PFSK-1 (cell line): ENCODE measurements around the gene MEGF6.

Experiments
- FOXP2 ChIP-seq: optimal IDR thresholded peaks from 2 replicates; pipeline ENCODE3; 2011; ENCODE audit warnings: borderline replicate concordance, control low read depth, inconsistent platforms; ENCODE audit not compliant: insufficient read depth; ENCODE audit errors: extremely low read length, extremely low read depth
- POLR2AphosphoS5 ChIP-seq: IDR thresholded peaks from 2 replicates; pipeline ENCODE4 v1.6.1; 2012; ENCODE audit warnings: low read depth, mild to moderate bottlenecking, control low read depth, low read length, moderate library complexity
- SIN3A ChIP-seq: IDR thresholded peaks from 2 replicates; pipeline ENCODE4 v1.6.1; 2012; ENCODE audit warnings: mild to moderate bottlenecking, low read length, moderate library complexity, borderline replicate concordance; ENCODE audit not compliant: insufficient read depth
- TAF1 ChIP-seq: IDR thresholded peaks from 2 replicates; pipeline ENCODE4 v1.6.1; 2012; ENCODE audit warnings: low read length, control low read depth, borderline replicate concordance; ENCODE audit not compliant: insufficient read depth
- TF ChIP-seq, protein P1 (sequence below), 2 experiments: IDR thresholded peaks; 2 replicates each; pipeline versions ENCODE4 v1.6.1 to v1.8.0; 2011 to 2012; ENCODE audit warnings: low read depth in 2 of 2, low read length in 2 of 2, control low read depth in 1 of 2, inconsistent platforms in 1 of 2, mild to moderate bottlenecking in 1 of 2, moderate library complexity in 1 of 2; ENCODE audit not compliant: insufficient read depth in 1 of 2

The MEGF6 gene

DNA sequence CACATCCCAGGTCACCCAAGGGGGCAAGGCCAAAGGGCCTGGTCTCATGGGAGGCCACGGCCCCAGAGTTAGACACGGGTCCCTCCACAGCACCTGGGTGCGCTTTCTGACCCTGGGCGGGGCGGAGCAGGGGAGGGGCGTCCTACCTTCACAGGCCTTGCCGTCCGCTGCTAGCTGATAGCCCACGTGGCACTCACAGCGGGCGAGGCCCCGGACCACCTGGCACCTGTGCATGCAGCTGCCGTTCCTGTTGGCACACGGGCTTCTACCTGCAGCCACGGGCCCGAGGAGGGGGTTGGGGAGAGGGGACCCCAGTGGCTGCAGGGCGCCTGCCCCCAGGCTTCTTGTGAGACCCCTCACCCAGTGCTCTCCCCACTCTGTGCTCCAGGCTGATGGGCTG, 96.9 kb downstream of the MEGF6 start:
- no peak for TF ChIP-seq FOXP2
- TF ChIP-seq, protein P1, sequence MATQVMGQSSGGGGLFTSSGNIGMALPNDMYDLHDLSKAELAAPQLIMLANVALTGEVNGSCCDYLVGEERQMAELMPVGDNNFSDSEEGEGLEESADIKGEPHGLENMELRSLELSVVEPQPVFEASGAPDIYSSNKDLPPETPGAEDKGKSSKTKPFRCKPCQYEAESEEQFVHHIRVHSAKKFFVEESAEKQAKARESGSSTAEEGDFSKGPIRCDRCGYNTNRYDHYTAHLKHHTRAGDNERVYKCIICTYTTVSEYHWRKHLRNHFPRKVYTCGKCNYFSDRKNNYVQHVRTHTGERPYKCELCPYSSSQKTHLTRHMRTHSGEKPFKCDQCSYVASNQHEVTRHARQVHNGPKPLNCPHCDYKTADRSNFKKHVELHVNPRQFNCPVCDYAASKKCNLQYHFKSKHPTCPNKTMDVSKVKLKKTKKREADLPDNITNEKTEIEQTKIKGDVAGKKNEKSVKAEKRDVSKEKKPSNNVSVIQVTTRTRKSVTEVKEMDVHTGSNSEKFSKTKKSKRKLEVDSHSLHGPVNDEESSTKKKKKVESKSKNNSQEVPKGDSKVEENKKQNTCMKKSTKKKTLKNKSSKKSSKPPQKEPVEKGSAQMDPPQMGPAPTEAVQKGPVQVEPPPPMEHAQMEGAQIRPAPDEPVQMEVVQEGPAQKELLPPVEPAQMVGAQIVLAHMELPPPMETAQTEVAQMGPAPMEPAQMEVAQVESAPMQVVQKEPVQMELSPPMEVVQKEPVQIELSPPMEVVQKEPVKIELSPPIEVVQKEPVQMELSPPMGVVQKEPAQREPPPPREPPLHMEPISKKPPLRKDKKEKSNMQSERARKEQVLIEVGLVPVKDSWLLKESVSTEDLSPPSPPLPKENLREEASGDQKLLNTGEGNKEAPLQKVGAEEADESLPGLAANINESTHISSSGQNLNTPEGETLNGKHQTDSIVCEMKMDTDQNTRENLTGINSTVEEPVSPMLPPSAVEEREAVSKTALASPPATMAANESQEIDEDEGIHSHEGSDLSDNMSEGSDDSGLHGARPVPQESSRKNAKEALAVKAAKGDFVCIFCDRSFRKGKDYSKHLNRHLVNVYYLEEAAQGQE (IDR thresholded peaks at IDR 0.05; ENCODE audit: insufficient read depth in 1 of 2, low read depth in 2 of 2, low read length in 2 of 2) = no peak
- no peak for TF ChIP-seq SIN3A
- TF ChIP-seq POLR2AphosphoS5 = no peak
- no peak for TF ChIP-seq TAF1

DNA sequence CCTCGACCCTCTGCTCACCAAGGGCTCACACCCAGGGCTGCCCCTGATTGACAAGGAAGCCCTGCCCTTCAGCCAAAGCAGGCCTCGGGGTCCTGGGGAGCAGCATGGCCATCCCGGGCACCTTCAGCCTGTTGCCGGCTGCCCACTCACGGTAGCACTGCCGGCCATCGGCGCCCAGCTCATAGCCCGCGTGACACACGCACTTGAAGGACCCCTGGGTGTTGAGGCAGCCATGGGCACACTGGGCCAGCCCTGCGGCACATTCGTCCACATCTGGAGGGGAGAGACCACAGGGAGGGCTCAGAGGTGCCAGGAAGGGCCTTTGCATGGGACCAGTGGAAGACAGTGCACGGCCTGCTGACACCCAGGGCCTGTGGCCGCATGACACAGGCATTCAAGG, 99.5 kb downstream of the MEGF6 start:
- TF ChIP-seq, protein P1 (IDR thresholded peaks at IDR 0.05; ENCODE audit: insufficient read depth in 1 of 2, low read depth in 2 of 2, low read length in 2 of 2) = no peak
- TF ChIP-seq TAF1 = no peak
- TF ChIP-seq SIN3A = no peak
- no peak for TF ChIP-seq FOXP2
- TF ChIP-seq POLR2AphosphoS5 = no peak

DNA sequence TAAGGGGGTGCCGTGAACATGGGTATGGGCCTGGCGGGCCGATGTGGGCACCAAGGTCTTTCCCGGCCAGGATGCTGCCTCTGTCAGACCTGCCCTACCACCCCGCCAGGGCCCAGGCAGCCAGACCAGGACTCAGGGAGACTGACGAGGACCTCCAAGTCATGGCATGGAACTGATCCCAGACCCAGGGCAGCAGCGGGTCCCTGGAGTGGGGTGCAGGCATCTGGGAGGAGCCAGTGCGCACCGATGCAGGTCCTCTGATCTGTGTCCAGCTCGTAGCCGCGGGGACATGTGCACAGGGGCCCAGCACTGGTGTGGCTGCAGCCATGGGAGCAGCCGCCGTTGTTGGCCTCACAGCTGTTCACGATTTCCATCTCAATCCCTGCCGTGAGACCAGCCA, 100.0 kb downstream of the MEGF6 start:
- TF ChIP-seq POLR2AphosphoS5 (no peak), FOXP2 (no peak), TAF1 (no peak), SIN3A (no peak)
- TF ChIP-seq, protein P1 (IDR thresholded peaks at IDR 0.05; ENCODE audit: insufficient read depth in 1 of 2, low read depth in 2 of 2, low read length in 2 of 2) = no peak

DNA sequence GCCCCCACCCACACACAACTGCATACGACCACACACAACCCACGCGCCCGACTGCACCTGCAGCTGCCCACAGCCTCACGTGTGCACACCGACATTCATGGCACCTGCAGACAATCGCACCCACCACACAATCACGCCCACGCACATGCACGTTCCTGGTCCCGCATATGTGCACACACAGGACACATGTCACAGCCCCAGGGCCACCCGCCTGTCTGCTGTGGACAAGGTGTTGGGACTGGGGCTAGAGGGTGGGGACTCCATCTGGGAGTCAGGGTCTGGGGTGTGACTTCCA, 100.4 kb downstream of the MEGF6 start:
- TF ChIP-seq, protein P1 (IDR thresholded peaks at IDR 0.05; ENCODE audit: insufficient read depth in 1 of 2, low read depth in 2 of 2, low read length in 2 of 2) = no peak
- no peak for TF ChIP-seq TAF1
- TF ChIP-seq SIN3A = no peak
- no peak for TF ChIP-seq FOXP2
- TF ChIP-seq POLR2AphosphoS5 = no peak

DNA sequence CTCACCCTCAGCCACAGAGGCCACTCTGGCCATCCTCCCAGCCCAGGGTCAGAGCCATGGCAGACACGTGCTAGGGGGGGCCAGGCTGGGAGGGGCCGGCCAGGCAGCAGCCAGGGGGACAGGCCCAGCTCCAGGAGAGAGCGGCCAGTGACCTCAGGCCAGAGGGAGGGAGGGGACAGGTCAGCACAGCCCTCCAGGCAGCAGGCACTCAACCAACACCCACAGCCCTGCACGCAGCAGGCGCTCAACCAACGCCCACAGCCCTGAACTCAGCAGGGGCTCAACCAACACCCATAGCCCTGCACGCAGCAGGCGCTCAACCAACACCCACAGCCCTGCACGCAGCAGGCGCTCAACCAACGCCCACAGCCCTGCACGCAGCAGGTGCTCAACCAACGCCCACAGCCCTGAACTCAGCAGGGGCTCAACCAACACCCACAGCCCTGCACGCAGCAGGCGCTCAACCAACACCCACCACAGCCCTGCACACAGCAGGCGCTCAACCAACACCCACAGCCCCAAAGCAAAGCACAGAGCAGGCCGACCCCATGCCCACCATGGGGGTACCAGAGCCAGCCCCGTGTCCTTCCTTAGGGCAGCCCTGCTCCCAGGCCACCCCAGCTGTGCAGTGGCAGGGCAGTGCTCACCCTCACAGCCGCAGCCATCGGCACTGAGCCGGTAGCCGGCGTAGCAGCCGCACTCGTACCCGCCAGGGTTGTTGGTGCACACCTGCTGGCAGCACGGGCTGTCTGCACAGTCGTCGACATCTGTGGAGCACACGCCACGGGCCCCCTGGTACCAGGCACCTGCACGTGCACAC, 101.0 kb downstream of the MEGF6 start:
- TF ChIP-seq FOXP2 = no peak

DNA sequence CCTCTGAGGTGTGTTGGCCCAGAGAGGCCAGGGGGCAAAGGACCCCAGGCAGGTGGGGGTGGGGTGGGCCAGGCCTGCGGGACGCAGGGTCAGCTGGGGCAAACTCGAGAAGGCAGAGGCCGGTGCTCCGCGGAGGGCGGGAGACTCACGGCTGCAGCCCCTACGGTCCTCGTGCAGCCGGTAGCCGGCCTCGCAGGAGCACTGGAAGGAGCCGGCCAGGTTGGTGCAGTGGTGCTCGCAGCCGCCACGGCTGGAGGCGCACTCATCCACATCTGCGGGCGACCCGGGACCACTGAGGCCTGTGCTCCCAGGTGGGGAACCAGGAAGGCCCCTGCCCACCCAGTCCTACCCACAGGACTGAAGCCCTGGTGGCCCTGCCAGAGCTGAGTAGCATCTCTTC, 101.6 kb downstream of the MEGF6 start:
- no peak for TF ChIP-seq SIN3A
- no peak for TF ChIP-seq FOXP2
- TF ChIP-seq POLR2AphosphoS5 = no peak
- TF ChIP-seq TAF1 = no peak
- TF ChIP-seq, protein P1 (IDR thresholded peaks at IDR 0.05; ENCODE audit: insufficient read depth in 1 of 2, low read depth in 2 of 2, low read length in 2 of 2) = no peak
